Measurements from ENCODE around the gene ALDH3B1. TPM values are rescaled to one million over a fixed set of nuclear protein-coding genes. Genes with fewer than 3 reads are reported as not detected.
A peak's percentile ranks its signal among the peaks of the same experiment; 100 is the strongest.

ALDH3B1 gene
- total and polyA plus RNA-seq, 3 donors from 2014 or later, result 4.4 to 8.1 (median 5.3) TPM

GRCh38 chr11:67996051-67996450, 14.1 kb upstream of the ALDH3B1 start:
- intact Hi-C loops (cut with DNase I; ENCODE audit: low total_unique reads), result no loop called here
- WGBS, 2 donors, result 49 to 65% methylated on average over 6 to 13 of the region's 13 CpGs
- no peaks in the 10 kb centered on the region for H3K4me1 ChIP-seq

GRCh38 chr11:67996622-67997474, 13.3 kb upstream of the ALDH3B1 start:
- Histone ChIP-seq H3K27ac (no peak overlapping the region), H3K36me3 (ENCODE audit: low read depth, missing control alignments) (no peaks in the 10 kb centered on the region), H3K27me3 (no peaks in the 10 kb centered on the region), H3K4me3 (peak overlapping the region; percentile 9 to 20), H3K4me1 (no peaks in the 10 kb centered on the region), H3K9me3 (no peaks in the 10 kb centered on the region)
- intact Hi-C loops (cut with DNase I; ENCODE audit: low total_unique reads), result no loop called here
- peak; percentile 71 for DNase-seq
- 49 to 53% methylated on average over 28 to 41 of the region's 41 CpGs for WGBS, 2 donors
- TF ChIP-seq CTCF (IDR thresholded peaks at IDR 0.05) (no peak), POLR2A (IDR thresholded peaks at IDR 0.05) (no peak)

More at GRCh38 chr11:67996051-67996450, 14.1 kb upstream of the ALDH3B1 start:
- no peak overlapping the region for H3K4me3 ChIP-seq
- no peaks in the 10 kb centered on the region for H3K27me3 ChIP-seq
- no peak overlapping the region for H3K27ac ChIP-seq
- no peaks in the 10 kb centered on the region for H3K9me3 ChIP-seq
- DNase-seq, result no peak
- no peaks in the 10 kb centered on the region for H3K36me3 ChIP-seq (ENCODE audit: low read depth, missing control alignments)
- no peak for TF ChIP-seq POLR2A (IDR thresholded peaks at IDR 0.05)
- TF ChIP-seq CTCF (IDR thresholded peaks at IDR 0.05), result no peak

- Histone ChIP-seq H3K27ac (no peak overlapping the region), H3K36me3 (ENCODE audit: low read depth, missing control alignments) (no peaks in the 10 kb centered on the region), H3K9me3 (no peaks in the 10 kb centered on the region), H3K4me1 (no peaks in the 10 kb centered on the region), H3K27me3 (no peaks in the 10 kb centered on the region), H3K4me3 (no peak overlapping the region)
- DNase-seq, result no peak
- no peak for TF ChIP-seq POLR2A (IDR thresholded peaks at IDR 0.05)
- TF ChIP-seq CTCF (IDR thresholded peaks at IDR 0.05), result no peak
- WGBS, 2 donors, result 67 to 74% methylated on average over 18 to 29 of the region's 29 CpGs
- intact Hi-C loops (cut with DNase I; ENCODE audit: low total_unique reads), result no loop called here
Measured at GRCh38 chr11:67997475-67997921, 12.6 kb upstream of the ALDH3B1 start.

GRCh38 chr11:67998150-67999045, 11.7 kb upstream of the ALDH3B1 start:
- Histone ChIP-seq H3K27me3 (no peaks in the 10 kb centered on the region), H3K27ac (no peak overlapping the region), H3K4me3 (no peak overlapping the region), H3K36me3 (ENCODE audit: low read depth, missing control alignments) (no peaks in the 10 kb centered on the region), H3K9me3 (no peaks in the 10 kb centered on the region), H3K4me1 (no peaks in the 10 kb centered on the region)
- intact Hi-C loops (cut with DNase I; ENCODE audit: low total_unique reads), result no loop called here
- DNase-seq, result no peak
- no peak for TF ChIP-seq CTCF (IDR thresholded peaks at IDR 0.05)
- no peak for TF ChIP-seq POLR2A (IDR thresholded peaks at IDR 0.05)
- 85% methylated on average over 5 to 9 of the region's 9 CpGs for WGBS, 2 donors

Measured in testis (tissue), 3 donors.